G401.6 (cell line): Measurements from ENCODE around the gene SDK2.

ENCODE experiments used
- FAIRE-seq: peaks from 2 replicates; lab custom pipeline; 2012; peaks lifted over from hg19 to GRCh38; lab: Jason Lieb, UNC

SDK2 gene

GRCh38 chr17:73585583-73585982 is 58.7 kb downstream of the SDK2 start:
- FAIRE-seq, result no peak

GRCh38 chr17:73584987-73585386 is 59.3 kb downstream of the SDK2 start:
- FAIRE-seq, result no peak

GRCh38 chr17:73584049-73584448 is 60.2 kb downstream of the SDK2 start:
- no peak for FAIRE-seq

GRCh38 chr17:73582821-73583220 is 61.4 kb downstream of the SDK2 start:
- FAIRE-seq, result no peak

GRCh38 chr17:73582359-73582758 is 61.9 kb downstream of the SDK2 start:
- no peak for FAIRE-seq

- FAIRE-seq, result no peak
These were observed 62.9 kb downstream of the SDK2 start for GRCh38 chr17:73581379-73581778.

GRCh38 chr17:73580073-73580710 is 64.1 kb downstream of the SDK2 start:
- FAIRE-seq, result no peak

GRCh38 chr17:73576556-73577098 is 67.6 kb downstream of the SDK2 start:
- no peak for FAIRE-seq

GRCh38 chr17:73575470-73576221 is 68.6 kb downstream of the SDK2 start:
- no peak for FAIRE-seq

GRCh38 chr17:73571511-73572130 is 72.6 kb downstream of the SDK2 start:
- no peak for FAIRE-seq

GRCh38 chr17:73569762-73570319 is 74.4 kb downstream of the SDK2 start:
- FAIRE-seq, result no peak

GRCh38 chr17:73568934-73569333 is 75.3 kb downstream of the SDK2 start:
- no peak for FAIRE-seq

- FAIRE-seq, result no peak
These were observed 77.1 kb downstream of the SDK2 start for GRCh38 chr17:73566905-73567782.

- no peak for FAIRE-seq
These were observed 79.4 kb downstream of the SDK2 start for GRCh38 chr17:73564843-73565242.

GRCh38 chr17:73562896-73563295 is 81.3 kb downstream of the SDK2 start:
- no peak for FAIRE-seq

- FAIRE-seq, result no peak
These were observed 83.1 kb downstream of the SDK2 start for GRCh38 chr17:73561111-73561510.

- no peak for FAIRE-seq
These were observed 83.6 kb downstream of the SDK2 start for GRCh38 chr17:73560661-73561060.

- FAIRE-seq, result no peak
These were observed 84.7 kb downstream of the SDK2 start for GRCh38 chr17:73559532-73559931.

- FAIRE-seq, result no peak
These were observed 88.9 kb downstream of the SDK2 start for GRCh38 chr17:73555199-73555960.

GRCh38 chr17:73554498-73554897 is 89.7 kb downstream of the SDK2 start:
- no peak for FAIRE-seq

- FAIRE-seq, result no peak
These were observed 90.9 kb downstream of the SDK2 start for GRCh38 chr17:73553311-73553710.
